HepG2 (cell line): ENCODE data around the gene SIGLECL1. TPM values are rescaled to one million over a fixed set of nuclear protein-coding genes. Genes with fewer than 3 reads are reported as not detected.

ENCODE experiments used
- ATAC-seq: fragments of 200-7000 bp; cut with Tn5 transposase; 3 replicates; pipeline ENCODE4 v1.9.1; 2020; ENCODE audit warnings: mild to moderate bottlenecking, moderate library complexity
- Bru-seq: library from RNA; stranded (reverse); fragments of 400-500 nt; gene quantifications from one replicate; lab custom pipeline; 2021; lab: Mats Ljungman, UMichigan
- BruChase-seq, 2 experiments: library from RNA; stranded (reverse); fragments of 400-500 nt; gene quantifications; one replicate each; lab custom pipeline; 2021; lab: Mats Ljungman, UMichigan
- BruUV-seq: library from RNA; stranded (reverse); fragments of 400-500 nt; replicated peaks from 2 replicates; lab custom pipeline; 2021; lab: Mats Ljungman, UMichigan
- CTCF ChIA-PET: fragments of 300-600 bp; formaldehyde crosslinking; extraction: SDS; loops from one replicate; lab custom pipeline; 2021; ENCODE audit warnings: low total read pairs, inconsistent platforms, low intra/inter-chr PET ratio; lab: Yijun Ruan, JAX
- POLR2A ChIA-PET: fragments of 350-600 bp; sonication (Branson Sonifier 250); formaldehyde crosslinking; loops from one replicate; lab custom pipeline; 2020; ENCODE audit warnings: antibody characterized with exemption, inconsistent platforms; lab: Yijun Ruan, JAX
- DNase-seq: peaks from one replicate; pipeline ENCODE4 v3.0.0-alpha.2; 2015; ENCODE audit warnings: low spot score
- FAIRE-seq: peaks from 3 replicates; lab custom pipeline; 2011; peaks lifted over from hg19 to GRCh38; lab: Jason Lieb, UNC
- H2AFZ ChIP-seq: one replicate; pipeline ENCODE4 v1.6.1; 2011; ENCODE audit warnings: low read length, inconsistent platforms
- H3K27ac ChIP-seq: fragments of 300-600 bp; 3 replicates; pipeline ENCODE4 v1.8.0; 2011; ENCODE audit warnings: mixed run types, mild to moderate bottlenecking, mixed read lengths, low read length, inconsistent platforms; ENCODE audit not compliant: insufficient read depth; ENCODE audit errors: extremely low read length
- H3K27me3 ChIP-seq, 2 experiments: fragments of 200-600 bp in 1 of 2; 2 replicates in 1 of 2; 3 replicates in 1 of 2; pipeline versions ENCODE4 v1.6.0 to v1.8.0; 2011; ENCODE audit warnings: low read length in 2 of 2, mild to moderate bottlenecking in 2 of 2, moderate library complexity in 2 of 2, inconsistent platforms in 1 of 2; ENCODE audit not compliant: insufficient read depth in 2 of 2, control insufficient read depth in 1 of 2
- H3K36me3 ChIP-seq, 2 experiments: fragments of 200-600 bp in 1 of 2; replicated peaks in 1 of 2; 2 replicates in 1 of 2; 3 replicates in 1 of 2; pipeline versions ENCODE4 v1.5.1 to v1.8.0; 2011; ENCODE audit warnings: low read length in 2 of 2, inconsistent platforms in 1 of 2; ENCODE audit not compliant: insufficient read depth in 2 of 2, control insufficient read depth in 1 of 2
- H3K4me1 ChIP-seq: 2 replicates; pipeline ENCODE4 v1.5.1; 2012; ENCODE audit warnings: low read length, inconsistent platforms; ENCODE audit not compliant: insufficient read depth
- H3K4me2 ChIP-seq: 2 replicates; pipeline ENCODE4 v1.6.0; 2011; ENCODE audit warnings: low read depth, low read length, inconsistent platforms
- H3K4me3 ChIP-seq, 3 experiments: fragments of 200-600 bp in 1 of 3; sonication (generic), shearing (Covaris generic) in 1 of 3; replicated peaks in 1 of 3; 2 replicates each; pipeline ENCODE4 v1.5.1; 2011 to 2016; ENCODE audit warnings: low read length in 3 of 3, inconsistent platforms in 2 of 3, low read depth in 2 of 3, mild to moderate bottlenecking in 2 of 3, control low read depth in 1 of 3, mixed read lengths in 1 of 3; ENCODE audit not compliant: insufficient read depth in 1 of 3
- H3K79me2 ChIP-seq: one replicate; pipeline ENCODE4 v1.6.1; 2011; ENCODE audit warnings: low read length, inconsistent platforms; ENCODE audit not compliant: insufficient read depth
- H3K9ac ChIP-seq: 2 replicates; pipeline ENCODE4 v1.6.0; 2011; ENCODE audit warnings: mild to moderate bottlenecking, low read depth, low read length, inconsistent platforms; ENCODE audit not compliant: insufficient read depth
- H3K9me3 ChIP-seq: 2 replicates; pipeline ENCODE4 v1.5.1; 2012; ENCODE audit warnings: mild to moderate bottlenecking, low read length
- H4K20me1 ChIP-seq: 2 replicates; pipeline ENCODE4 v1.6.0; 2011; ENCODE audit warnings: inconsistent platforms, mild to moderate bottlenecking, low read length, moderate library complexity; ENCODE audit not compliant: insufficient read depth
- KDM5A ChIP-seq: fragments of 200-600 bp; sonication (generic); IDR thresholded peaks from 2 replicates; pipeline ENCODE4 v1.7.0; 2018; ENCODE audit warnings: antibody characterized with exemption, mild to moderate bottlenecking, low read length, borderline replicate concordance
- NFYB ChIP-seq: sonication (generic); formaldehyde crosslinking; IDR thresholded peaks from 2 replicates; pipeline ENCODE4 v1.4.0; 2020; ENCODE audit warnings: missing genetic modification reagents
- NFYC ChIP-seq: IDR thresholded peaks from 2 replicates; pipeline ENCODE4 v1.6.1; 2016; ENCODE audit warnings: missing genetic modification reagents, missing compliant biosample characterization
- XRCC5 ChIP-seq: fragments of 200-400 bp; formaldehyde crosslinking; optimal IDR thresholded peaks from 2 replicates; pipeline ENCODE3; 2017; ENCODE audit warnings: mild to moderate bottlenecking, low read length
- ZNF549 ChIP-seq: sonication (generic); formaldehyde crosslinking; IDR thresholded peaks from 2 replicates; pipeline ENCODE4 v1.5.0; 2020; ENCODE audit warnings: missing genetic modification reagents
- ZNF761 ChIP-seq: sonication (generic); formaldehyde crosslinking; conservative IDR thresholded peaks from 2 replicates; pipeline ENCODE4 v1.4.0; 2020; ENCODE audit warnings: mild to moderate bottlenecking, missing genetic modification reagents
- whole genome bisulfite sequencing: methylation state at CpG from one replicate; pipeline ENCODE4 v1.1.6; 2017; ENCODE audit warnings: low lambda C conversion rate; 5-methylcytosine and 5-hydroxymethylcytosine counted together
- in situ Hi-C: cut with HindIII; loops from 2 replicates; pipeline ENCODE4 v1.10.0; 2017; ENCODE audit warnings: low pct_unique_long_range_greater_than_20kb; ENCODE audit not compliant: extremely low pct_ligation_motif_present
- intact Hi-C: fragments of 100-400 bp; cut with micrococcal nuclease; formaldehyde crosslinking; loops from one replicate; pipeline ENCODE4 v1.10.0; 2022; ENCODE audit not compliant: unreplicated experiment
- long read RNA-seq, 2 experiments: library from RNA in 1 of 2; library from polyadenylated mRNA in 1 of 2; stranded (forward) in 1 of 2; unstranded in 1 of 2; transcript quantifications; one replicate each; pipeline ENCODE4 v2.0.0, GENCODE V29; 2019 to 2022
- polyA minus RNA-seq, 3 experiments: library from RNA; depleted of rRNA, polyadenylated mRNA; stranded (reverse); fragments of >200 nt; gene quantifications; 2 replicates each; pipeline ENCODE4 v1.2.3, GENCODE V29; 2011; ENCODE audit warnings: low replicate concordance in 1 of 3
- polyA plus RNA-seq, 8 experiments: library from polyadenylated mRNA; depleted of rRNA in 3 of 8; stranded (reverse) in 7 of 8; unstranded in 1 of 8; fragments of >200 nt; fragmentation: Illumina TruSeq in 4 of 8; extraction: Trizol in 4 of 8; gene quantifications; 2 replicates each; pipeline versions ENCODE4 v1.2.1 to v1.2.3, GENCODE V29; 2011 to 2016; ENCODE audit warnings: low read depth in 4 of 8, missing spikeins in 1 of 8, mixed read lengths in 1 of 8; ENCODE audit not compliant: insufficient read depth in 1 of 8
- total RNA-seq, 5 experiments: library from RNA; depleted of rRNA; stranded (reverse); fragments of >200 nt; fragmentation: Illumina TruSeq; extraction: Trizol; gene quantifications; 2 replicates each; pipeline ENCODE4 v1.2.3, GENCODE V29; 2016; ENCODE audit warnings: low read depth in 1 of 5

SIGLECL1 gene
- total RNA-seq (2016; rRNA removed; fragmentation: Illumina TruSeq; extraction: Trizol): not detected in 2 replicates
- not detected in 2 replicates for total RNA-seq (2016; cell fraction: cytosol; rRNA removed; fragmentation: Illumina TruSeq; extraction: Trizol; ENCODE audit: low read depth)
- not detected in 2 replicates for total RNA-seq (2016; cell fraction: insoluble cytoplasmic fraction; rRNA removed; fragmentation: Illumina TruSeq; extraction: Trizol)
- not detected in 2 replicates for total RNA-seq (2016; cell fraction: membrane; rRNA removed; fragmentation: Illumina TruSeq; extraction: Trizol)
- total RNA-seq (2016; cell fraction: nucleus; rRNA removed; fragmentation: Illumina TruSeq; extraction: Trizol): not detected in 2 replicates
- polyA plus RNA-seq (2011; rRNA removed): not detected in 2 replicates
- not detected in 2 replicates for polyA plus RNA-seq (2011; cell fraction: cytosol; rRNA removed)
- not detected in 2 replicates for polyA plus RNA-seq (2011; cell fraction: nucleus; rRNA removed)
- polyA plus RNA-seq (2012): not detected in 2 replicates
- not detected in 2 replicates for polyA plus RNA-seq (2016; cell fraction: cytosol; fragmentation: Illumina TruSeq; extraction: Trizol; ENCODE audit: low read depth)
- polyA plus RNA-seq (2016; cell fraction: insoluble cytoplasmic fraction; fragmentation: Illumina TruSeq; extraction: Trizol; ENCODE audit: low read depth): not detected in 2 replicates
- not detected in 2 replicates for polyA plus RNA-seq (2016; cell fraction: membrane; fragmentation: Illumina TruSeq; extraction: Trizol; ENCODE audit: low read depth)
- not detected in 2 replicates for polyA plus RNA-seq (2016; cell fraction: nucleus; fragmentation: Illumina TruSeq; extraction: Trizol; ENCODE audit: insufficient read depth, low read depth)
- not detected in 2 replicates for polyA minus RNA-seq (2011; rRNA and poly(A)+ RNA removed; ENCODE audit: low replicate concordance)
- polyA minus RNA-seq (2011; cell fraction: cytosol; rRNA and poly(A)+ RNA removed): not detected in 2 replicates
- polyA minus RNA-seq (2011; cell fraction: nucleus; rRNA and poly(A)+ RNA removed): not detected in 2 replicates
- Bru-seq, nascent RNA: not detected
- BruChase-seq, experiment 1, labeled RNA remaining after a 6-hour chase: not detected
- BruChase-seq, experiment 2, labeled RNA remaining after a 2-hour chase: not detected
- long read RNA-seq, experiment 1: 0 reads
- long read RNA-seq, experiment 2: 0 reads

DNA sequence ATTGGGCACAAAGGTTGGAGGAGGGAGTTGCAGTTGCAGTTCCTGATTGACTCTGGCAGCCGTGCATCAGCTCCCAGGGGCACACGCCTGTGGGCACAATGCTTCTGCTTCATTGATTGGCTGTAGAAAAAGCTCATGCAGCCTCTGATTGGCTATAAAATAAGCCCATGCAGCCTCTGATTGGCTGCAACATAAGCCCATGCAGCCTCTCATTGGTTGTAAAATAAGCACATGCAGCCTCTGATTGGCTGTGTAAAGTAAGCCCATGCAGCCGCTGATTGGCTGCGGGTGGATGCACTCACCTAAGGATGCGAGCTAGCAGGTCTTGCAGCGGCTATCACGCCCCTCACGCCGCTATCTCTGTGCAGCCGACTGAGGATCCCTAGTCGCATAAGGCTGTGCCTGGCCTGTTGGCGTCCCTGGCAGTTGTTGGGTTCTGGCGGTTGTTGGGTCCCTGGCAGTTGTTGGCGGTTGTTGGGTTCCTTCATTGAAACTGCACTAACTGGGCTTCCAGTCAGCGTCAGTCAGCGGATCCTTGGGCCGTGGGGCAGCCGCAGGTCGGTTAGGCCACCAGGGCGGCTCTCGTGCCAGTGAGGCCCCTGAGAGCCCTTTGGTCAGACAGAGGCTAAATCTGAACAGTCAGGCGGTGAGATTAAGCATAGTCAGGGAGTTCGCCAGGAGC lies at the start of gene SIGLECL1:
Gene SIGLECL1 (plus strand): TSS at position 295 of the 682 bp plus-strand sequence. CDS start 12,993 bp downstream, outside the sequence.
- H3K79me2 ChIP-seq: no peaks in the 10 kb centered on the region
- no peak within 1 kb of the TSS for H3K4me3 ChIP-seq
- TF ChIP-seq KDM5A (no peak), XRCC5 (no peak), NFYC (CRISPR knock-in tag) (peak; percentile 37; the same call in 1 of the 2 replicates), ZNF761 (no peak), ZNF549 (CRISPR knock-in tag) (no peak), NFYB (CRISPR knock-in tag) (peak; percentile 19; the same call in 1 of the 2 replicates)
- TF ChIP-seq, all 625 proteins: peak for 2
- no peaks in the 10 kb centered on the region for H3K9me3 ChIP-seq
- 0 out of 5 replicates have a peak, but pooled peaks cover 0 to 3% of the 10 kb centered on the region in 2 experiments for H3K27me3 ChIP-seq
- WGBS: 44% methylated on average over 12 of the region's 23 CpGs
- no peak for DNase-seq
- intact Hi-C loops (no loop called here), in situ Hi-C loops (no loop called here)
- H4K20me1 ChIP-seq: no peaks in the 10 kb centered on the region
- H3K4me2 ChIP-seq: no peak within 1 kb of the TSS
- H3K9ac ChIP-seq: no peak within 1 kb of the TSS
- no peak within 1 kb of the TSS for H3K27ac ChIP-seq
- no peak for ATAC-seq
- no peaks in the 10 kb centered on the region for H3K36me3 ChIP-seq
- no peaks in the 10 kb centered on the region for H3K4me1 ChIP-seq
- ChIA-PET CTCF (no interaction called here), POLR2A (no interaction called here)
- FAIRE-seq: no peak
- BruUV-seq: no TSS peak
- H2AFZ ChIP-seq: no peak within 1 kb of the TSS
